ENCODE results near the gene JUP. TPM values are rescaled to one million over a fixed set of nuclear protein-coding genes. Genes with fewer than 3 reads are reported as not detected.

JUP gene
- total RNA-seq, 2 experiments from 2014 or later = 0.77 to 0.99 TPM

DNA sequence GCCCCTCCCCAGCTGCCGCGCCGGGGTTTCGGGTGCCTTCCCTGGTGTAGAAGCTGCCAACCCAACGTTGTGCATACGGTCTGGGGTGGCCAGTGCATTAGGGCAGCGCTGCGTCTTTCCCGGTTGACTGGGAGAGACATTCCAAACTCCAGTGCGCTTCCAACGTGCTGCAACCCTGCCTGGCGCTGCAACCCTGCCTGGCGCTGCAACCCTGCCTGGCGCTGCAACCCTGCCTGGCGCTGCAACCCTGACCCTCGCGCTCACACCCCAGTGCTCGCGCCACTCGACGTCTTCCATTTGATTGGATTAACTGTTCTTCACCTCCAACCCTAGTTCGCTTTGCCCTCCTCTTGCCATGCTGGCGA is 51.6 kb downstream of the JUP start:
- ChIA-PET POLR2A (no interaction called here), CTCF (interaction anchor here (1.0 kb wide), 1 partner anchor 24 kb away, joined by 5 read pairs; no protein-coding TSS in a partner anchor)
- Mint-ChIP-seq H3K27ac (no peak overlapping the region), H3K4me1 (peaks cover 15% of the 10 kb centered on the region), H3K36me3 (ENCODE audit: low read depth) (no peaks in the 10 kb centered on the region), H3K27me3 (peaks cover 59% of the 10 kb centered on the region), H3K9me3 (no peaks in the 10 kb centered on the region), H3K4me3 (no peak overlapping the region)
- no peak for DNase-seq

DNA sequence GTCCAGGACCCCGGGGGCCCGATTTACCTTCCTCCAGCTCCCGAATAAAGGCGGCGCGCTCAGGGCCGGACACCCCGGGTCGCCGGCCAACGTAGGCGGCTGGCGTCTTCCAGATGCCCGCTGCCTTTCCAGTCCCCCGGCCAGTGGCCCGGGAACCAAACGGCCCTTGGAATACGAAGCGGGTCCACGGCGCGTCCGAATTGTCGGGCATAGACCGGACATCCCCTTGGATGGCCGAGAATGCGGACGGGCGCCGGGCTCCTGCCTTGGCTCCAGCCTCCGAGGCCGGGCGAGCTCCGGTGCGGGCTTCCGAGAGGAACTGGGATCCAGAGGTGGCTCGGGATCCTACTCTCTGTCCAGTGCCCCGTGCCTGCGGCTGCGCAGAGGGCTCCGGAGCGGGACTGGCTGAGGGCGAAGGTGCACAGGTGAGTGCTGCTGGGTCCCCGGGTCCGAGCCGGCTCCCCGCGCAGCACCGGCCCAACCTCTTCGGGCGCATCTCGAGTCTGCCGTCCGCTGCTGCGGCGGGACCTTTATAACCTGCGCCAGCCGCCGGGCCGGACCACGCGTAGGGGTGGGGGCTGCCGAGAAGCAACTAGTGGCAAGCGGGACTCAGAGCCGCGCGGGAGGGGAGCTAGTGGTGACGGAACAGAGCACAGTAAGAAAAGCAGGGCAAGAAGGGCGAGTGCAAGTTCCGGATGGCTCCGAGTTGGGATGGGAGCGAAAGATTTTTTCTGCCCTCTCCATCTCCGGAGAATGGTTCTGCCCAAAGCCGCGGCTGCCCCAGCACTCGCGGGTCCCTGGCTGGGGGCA is 52.2 kb downstream of the JUP start, which contains the start of gene HAP1:
Gene HAP1, minus strand, starts transcription at position 505 of the 810 bp plus-strand sequence. Its CDS starts 9 bp downstream, at position 496.
- H3K27me3 Mint-ChIP-seq = peaks cover 59% of the 10 kb centered on the region
- POLR2A ChIA-PET = no interaction called here
- peak within 1 kb of the TSS; percentile 48 for H3K4me3 Mint-ChIP-seq
- no peaks in the 10 kb centered on the region for H3K36me3 Mint-ChIP-seq (ENCODE audit: low read depth)
- H3K4me1 Mint-ChIP-seq = peaks cover 15% of the 10 kb centered on the region
- CTCF ChIA-PET = interaction anchor here (1.0 kb wide), 1 partner anchor 23 kb away, joined by 5 read pairs; no protein-coding TSS in a partner anchor
- no peak for DNase-seq
- H3K27ac Mint-ChIP-seq = no peak within 1 kb of the TSS
- H3K9me3 Mint-ChIP-seq = no peaks in the 10 kb centered on the region

- no peaks in the 10 kb centered on the region for H3K9me3 Mint-ChIP-seq
- peaks cover 15% of the 10 kb centered on the region for H3K4me1 Mint-ChIP-seq
- H3K4me3 Mint-ChIP-seq = peak overlapping the region; percentile 48
- no peaks in the 10 kb centered on the region for H3K36me3 Mint-ChIP-seq (ENCODE audit: low read depth)
- POLR2A ChIA-PET = no interaction called here
- CTCF ChIA-PET = interaction anchor here (0.9 to 1.0 kb wide), 2 partner anchors 10 to 22 kb away, joined by 3 to 5 read pairs; no protein-coding TSS in a partner anchor
- DNase-seq = no peak
- H3K27me3 Mint-ChIP-seq = peaks cover 59% of the 10 kb centered on the region
- H3K27ac Mint-ChIP-seq = no peak overlapping the region
Measured at GRCh38 chr17:41733348-41734138, 53.0 kb downstream of the JUP start.

DNA sequence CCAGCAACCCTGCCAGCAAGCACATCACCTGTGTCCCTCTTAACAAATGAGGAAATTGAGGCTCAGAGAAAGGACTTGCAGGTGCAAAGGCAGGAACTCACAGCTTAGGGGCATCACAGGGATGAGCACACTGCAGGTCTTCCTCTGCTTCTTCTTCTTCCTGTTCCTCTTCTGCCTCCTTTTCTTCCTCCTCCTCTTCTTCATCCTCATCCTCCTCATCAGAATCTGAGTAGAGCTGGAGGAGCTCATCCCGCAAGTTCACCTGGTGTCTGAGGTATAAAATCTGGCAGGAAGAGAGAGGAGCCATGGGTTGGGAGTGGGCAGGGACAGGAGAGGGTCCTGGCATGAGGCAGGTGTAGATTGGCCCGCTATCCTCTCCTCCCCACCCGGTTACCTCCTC is 54.7 kb downstream of the JUP start:
- CTCF ChIA-PET = interaction anchor here (0.7 to 1.4 kb wide), 4 partner anchors 10 to 70 kb away, joined by 3 to 5 read pairs (median 4); no protein-coding TSS in a partner anchor
- DNase-seq = no peak
- Mint-ChIP-seq H3K4me1 (peaks cover 4% of the 10 kb centered on the region), H3K36me3 (ENCODE audit: low read depth) (no peaks in the 10 kb centered on the region), H3K27ac (no peak overlapping the region), H3K9me3 (no peaks in the 10 kb centered on the region), H3K4me3 (no peak overlapping the region), H3K27me3 (peaks cover 50% of the 10 kb centered on the region)
- POLR2A ChIA-PET = interaction anchor here (0.5 kb wide), 1 partner anchor 47 kb away, joined by 3 read pairs; no protein-coding TSS in a partner anchor

GRCh38 chr17:41730479-41730878 is 56.0 kb downstream of the JUP start:
- Mint-ChIP-seq H3K4me3 (no peak overlapping the region), H3K27me3 (peaks cover 38% of the 10 kb centered on the region), H3K27ac (no peak overlapping the region), H3K9me3 (no peaks in the 10 kb centered on the region), H3K36me3 (ENCODE audit: low read depth) (no peaks in the 10 kb centered on the region), H3K4me1 (peaks cover 4% of the 10 kb centered on the region)
- POLR2A ChIA-PET = no interaction called here
- DNase-seq = no peak
- CTCF ChIA-PET = interaction anchor here (0.7 to 1.4 kb wide), 3 partner anchors 34 to 72 kb away, joined by 3 read pairs; no protein-coding TSS in a partner anchor

DNA sequence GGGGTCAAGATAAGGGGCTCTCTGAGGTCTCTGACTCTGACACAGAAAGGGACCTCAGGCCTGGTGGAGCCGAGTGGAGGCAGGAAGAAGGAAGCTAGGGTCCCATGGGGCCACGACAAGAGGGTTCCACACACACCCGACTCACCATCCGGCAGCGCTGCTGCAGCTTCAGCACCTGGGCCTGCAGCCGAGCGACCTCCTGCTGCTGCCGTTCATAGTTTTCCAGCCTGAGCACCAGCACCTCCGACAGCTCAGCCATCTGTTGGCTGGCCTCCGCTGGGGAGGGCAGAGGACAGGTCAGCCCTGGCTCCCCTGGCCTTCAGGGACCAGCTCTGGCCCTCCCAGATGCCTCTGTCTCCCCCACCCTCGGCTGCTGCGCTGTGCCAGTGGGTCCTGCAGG is 58.5 kb downstream of the JUP start:
- H3K4me1 Mint-ChIP-seq = no peaks in the 10 kb centered on the region
- POLR2A ChIA-PET = no interaction called here
- DNase-seq = no peak
- no peak overlapping the region for H3K4me3 Mint-ChIP-seq
- peaks cover 26% of the 10 kb centered on the region for H3K27me3 Mint-ChIP-seq
- no peaks in the 10 kb centered on the region for H3K36me3 Mint-ChIP-seq (ENCODE audit: low read depth)
- CTCF ChIA-PET = no interaction called here
- H3K27ac Mint-ChIP-seq = no peak overlapping the region
- H3K9me3 Mint-ChIP-seq = no peaks in the 10 kb centered on the region

DNA sequence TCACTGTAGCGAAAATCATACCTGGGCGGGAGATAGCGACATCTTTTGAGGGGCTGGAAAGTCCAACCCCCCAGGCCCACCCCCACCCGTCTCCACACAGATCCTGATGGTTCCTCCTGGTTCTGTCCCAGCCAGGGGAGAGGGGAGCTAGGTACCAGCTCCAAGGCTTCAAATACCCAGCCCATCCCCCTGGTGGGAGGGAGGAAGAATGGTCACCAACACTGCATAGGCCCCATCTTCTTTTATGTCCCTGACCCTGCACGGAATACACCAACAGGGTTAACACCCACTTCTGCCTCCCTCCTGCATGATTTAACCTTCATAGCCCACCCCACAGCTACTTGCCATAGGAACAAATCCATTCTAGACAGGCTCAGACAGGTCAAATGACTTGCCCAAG is 61.4 kb downstream of the JUP start:
- Mint-ChIP-seq H3K4me1 (no peaks in the 10 kb centered on the region), H3K4me3 (no peak overlapping the region), H3K27me3 (peaks cover 4% of the 10 kb centered on the region), H3K9me3 (no peaks in the 10 kb centered on the region), H3K36me3 (ENCODE audit: low read depth) (no peaks in the 10 kb centered on the region), H3K27ac (no peak overlapping the region)
- CTCF ChIA-PET = interaction anchor here (0.7 to 2.1 kb wide), 4 partner anchors 12 to 57 kb away, joined by 3 to 9 read pairs (median 5); no protein-coding TSS in a partner anchor
- POLR2A ChIA-PET = no interaction called here
- no peak for DNase-seq

DNA sequence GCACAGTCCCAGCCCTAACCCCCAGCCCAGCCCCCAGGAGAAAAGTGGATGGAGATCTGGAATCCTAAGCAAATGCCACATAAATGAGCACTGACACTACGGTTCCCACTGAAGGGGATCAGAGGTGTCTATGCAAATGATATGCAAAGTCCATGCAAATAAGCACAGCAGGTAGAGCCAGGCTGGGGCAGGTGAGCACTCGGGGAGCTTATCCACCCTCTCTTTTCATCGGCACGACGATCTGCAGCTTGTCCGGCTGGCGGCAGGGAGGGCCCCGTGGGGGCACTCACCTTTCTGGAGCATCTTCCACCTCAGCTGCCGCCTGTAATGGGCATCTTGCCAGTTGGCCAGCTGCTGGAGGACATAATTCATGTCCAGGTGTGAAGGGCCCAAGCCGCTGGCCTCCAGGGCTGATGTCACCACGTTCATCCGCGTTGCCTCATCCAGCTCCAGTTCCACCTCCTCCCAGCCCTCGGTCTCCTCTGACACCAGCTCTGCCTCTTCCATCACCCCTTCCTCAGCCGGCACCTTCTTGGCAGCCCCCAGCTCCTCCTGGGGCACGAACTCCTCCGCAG is 61.9 kb downstream of the JUP start:
- Mint-ChIP-seq H3K36me3 (ENCODE audit: low read depth) (no peaks in the 10 kb centered on the region), H3K9me3 (no peaks in the 10 kb centered on the region), H3K4me1 (no peaks in the 10 kb centered on the region), H3K4me3 (no peak overlapping the region), H3K27me3 (peaks cover 3% of the 10 kb centered on the region), H3K27ac (no peak overlapping the region)
- ChIA-PET CTCF (interaction anchor here (0.9 to 2.1 kb wide), 3 partner anchors 13 to 29 kb away, joined by 3 to 9 read pairs (median 7); no protein-coding TSS in a partner anchor), POLR2A (no interaction called here)
- DNase-seq = no peak

- DNase-seq = no peak
- no peak overlapping the region for H3K27ac Mint-ChIP-seq
- H3K4me1 Mint-ChIP-seq = no peaks in the 10 kb centered on the region
- no peaks in the 10 kb centered on the region for H3K36me3 Mint-ChIP-seq (ENCODE audit: low read depth)
- CTCF ChIA-PET = interaction anchor here (0.9 to 2.1 kb wide), 4 partner anchors 9 to 15 kb away, joined by 3 to 9 read pairs (median 5); no protein-coding TSS in a partner anchor
- H3K27me3 Mint-ChIP-seq = peaks cover 3% of the 10 kb centered on the region
- H3K4me3 Mint-ChIP-seq = no peak overlapping the region
- no peaks in the 10 kb centered on the region for H3K9me3 Mint-ChIP-seq
- POLR2A ChIA-PET = no interaction called here
Measured at GRCh38 chr17:41723801-41724475, 62.6 kb downstream of the JUP start.

DNA sequence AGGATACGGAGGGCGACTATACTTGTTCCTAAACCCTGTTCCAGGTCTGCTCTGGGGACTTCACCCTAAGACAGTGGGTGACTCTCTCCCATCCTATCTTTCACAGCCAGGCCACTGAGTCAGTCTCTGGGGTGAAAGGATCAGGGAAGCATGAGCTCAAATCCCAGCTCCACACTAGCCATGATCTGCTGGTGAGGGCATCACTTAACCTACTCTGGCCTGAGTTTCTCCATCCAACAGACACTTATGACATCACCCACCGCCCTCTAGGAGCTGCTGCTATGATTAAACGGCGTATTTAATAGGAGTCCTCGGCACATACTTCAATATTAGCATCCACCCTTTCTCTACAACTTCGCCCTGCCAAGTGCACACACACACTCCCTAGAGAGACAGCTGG is 64.3 kb downstream of the JUP start:
- H3K27me3 Mint-ChIP-seq = peaks cover 3% of the 10 kb centered on the region
- H3K4me3 Mint-ChIP-seq = no peak overlapping the region
- POLR2A ChIA-PET = no interaction called here
- no peak overlapping the region for H3K27ac Mint-ChIP-seq
- no peaks in the 10 kb centered on the region for H3K9me3 Mint-ChIP-seq
- H3K36me3 Mint-ChIP-seq (ENCODE audit: low read depth) = no peaks in the 10 kb centered on the region
- peaks cover 9% of the 10 kb centered on the region for H3K4me1 Mint-ChIP-seq
- DNase-seq = no peak
- CTCF ChIA-PET = interaction anchor here (0.9 to 2.4 kb wide), 5 partner anchors 8 to 32 kb away, joined by 3 to 6 read pairs (median 4); no protein-coding TSS in a partner anchor

DNA sequence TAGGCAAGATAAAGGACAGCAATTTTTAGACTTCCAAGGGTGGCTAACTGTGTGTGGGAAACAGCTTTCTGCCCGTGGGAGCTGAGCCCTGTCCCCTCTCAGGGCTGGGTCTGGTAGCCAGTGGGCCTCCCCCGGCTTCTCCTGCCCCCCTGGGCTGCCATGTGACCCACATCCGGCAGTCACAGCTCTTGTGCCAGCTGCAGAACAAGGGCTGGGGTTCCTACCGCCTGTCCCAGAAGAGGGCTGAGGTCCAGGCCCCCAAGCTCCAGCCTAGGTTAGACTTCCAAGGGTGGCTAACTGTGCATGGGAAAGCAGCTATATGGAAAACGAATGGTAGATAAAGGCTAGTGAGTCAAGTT is 68.2 kb downstream of the JUP start:
- H3K27ac Mint-ChIP-seq = no peak overlapping the region
- ChIA-PET POLR2A (no interaction called here), CTCF (interaction anchor here (0.6 kb wide), 1 partner anchor 18 kb away, joined by 3 read pairs; no protein-coding TSS in a partner anchor)
- H3K9me3 Mint-ChIP-seq = no peaks in the 10 kb centered on the region
- no peaks in the 10 kb centered on the region for H3K36me3 Mint-ChIP-seq (ENCODE audit: low read depth)
- peaks cover 14% of the 10 kb centered on the region for H3K4me1 Mint-ChIP-seq
- H3K4me3 Mint-ChIP-seq = no peak overlapping the region
- DNase-seq = no peak
- H3K27me3 Mint-ChIP-seq = peaks cover 3% of the 10 kb centered on the region

Data from activated CD4-positive, alpha-beta T cell treated with anti-CD3 and anti-CD28 coated beads, Interleukin-2, amount 10 ng/mL, durations not matched to agents 7 days and 5 days (primary cell).